Transverse colon (tissue), 4 donors: Measurements from ENCODE around the gene ARL5B. TPM values are rescaled to one million over a fixed set of nuclear protein-coding genes. Genes with fewer than 3 reads are reported as not detected.
A peak's percentile ranks its signal among the peaks of the same experiment; 100 is the strongest.

ENCODE experiments used
- DNase-seq: peaks from one replicate; pipeline ENCODE4 v3.0.0-alpha.2; 2019
- H3K27ac ChIP-seq, 4 donors: fragments of 200-600 bp; sonication (generic); 2 replicates each; pipeline ENCODE4 v1.5.1; 2016 to 2018; ENCODE audit warnings: inconsistent platforms in 4 of 4
- H3K27me3 ChIP-seq: fragments of 200-600 bp; sonication (generic); 2 replicates; pipeline ENCODE4 v1.5.1; 2017; ENCODE audit warnings: inconsistent platforms
- H3K36me3 ChIP-seq, 4 donors: fragments of 200-600 bp; sonication (generic); 2 replicates each; pipeline ENCODE4 v1.5.1; 2017 to 2019; ENCODE audit warnings: inconsistent platforms in 4 of 4
- H3K4me1 ChIP-seq, 4 donors: fragments of 200-600 bp; sonication (generic); 2 replicates each; pipeline ENCODE4 v1.5.1; 2017 to 2020; ENCODE audit warnings: inconsistent platforms in 4 of 4
- H3K4me3 ChIP-seq, 4 donors: fragments of 200-600 bp; sonication (generic); 1 replicate in 1 of 4; 2 replicates in 3 of 4; pipeline versions ENCODE4 v1.5.1 to v1.6.1; 2017 to 2019; ENCODE audit warnings: inconsistent platforms in 4 of 4
- H3K9me3 ChIP-seq, 2 donors: fragments of 200-600 bp; sonication (generic); 2 replicates each; pipeline ENCODE4 v1.5.1; 2017 to 2019; ENCODE audit warnings: inconsistent platforms in 2 of 2
- EP300 ChIP-seq: sonication (generic); formaldehyde crosslinking; IDR thresholded peaks from one replicate; pipeline ENCODE4 v1.6.1; 2017; ENCODE audit warnings: antibody characterized with exemption, low read depth
- POLR2A ChIP-seq: fragments of 450-650 bp; IDR thresholded peaks from one replicate; pipeline ENCODE4 v1.6.1; 2016; ENCODE audit warnings: antibody characterized with exemption, mild to moderate bottlenecking, moderate library complexity
- POLR2AphosphoS5 ChIP-seq, 3 donors: sonication (generic); formaldehyde crosslinking; IDR thresholded peaks; one replicate each; pipeline ENCODE4 v1.6.1; 2016; ENCODE audit warnings: antibody characterized with exemption in 3 of 3
- WGBS, 2 donors: methylation state at CpG; one replicate each; pipeline ENCODE4 v1.1.5; 2018; ENCODE audit warnings: low coverage in 1 of 2; 5-methylcytosine and 5-hydroxymethylcytosine counted together
- in situ Hi-C, 4 donors: fragments of 200-750 bp; cut with MboI; loops; one replicate each; pipeline versions ENCODE4 v1.15.0 to v1.15.1; 2017; ENCODE audit warnings: low sequenced_read_pairs in 3 of 4, low pct_ligation_motif_present in 1 of 4, low pct_unique_long_range_greater_than_20kb in 1 of 4
- intact Hi-C: fragments of 100-400 bp; cut with DNase I; formaldehyde crosslinking; loops from one replicate; pipeline ENCODE4 v1.15.1; 2023; ENCODE audit warnings: low total_unique reads
- total RNA-seq, 4 donors: library from RNA; depleted of rRNA; stranded (reverse); fragments of >200 nt; gene quantifications; one replicate each; pipeline ENCODE4 v1.1.0, GENCODE V29; 2016
- TF ChIP-seq, protein P1 (sequence below), 5 experiments: fragments of 200-600 bp in 3 of 5; fragments of 450-650 bp in 2 of 5; sonication (generic) in 3 of 5; IDR thresholded peaks; 1 replicate in 2 of 5; 2 replicates in 3 of 5; pipeline ENCODE4 v1.5.1; 2016 to 2017; ENCODE audit warnings: antibody characterized with exemption in 5 of 5, inconsistent platforms in 3 of 5, mild to moderate bottlenecking in 2 of 5, moderate library complexity in 1 of 5

The ARL5B gene
- total RNA-seq, 4 donors from 2014 or later: 15.8 to 24.1 (median 18.7) TPM

DNA sequence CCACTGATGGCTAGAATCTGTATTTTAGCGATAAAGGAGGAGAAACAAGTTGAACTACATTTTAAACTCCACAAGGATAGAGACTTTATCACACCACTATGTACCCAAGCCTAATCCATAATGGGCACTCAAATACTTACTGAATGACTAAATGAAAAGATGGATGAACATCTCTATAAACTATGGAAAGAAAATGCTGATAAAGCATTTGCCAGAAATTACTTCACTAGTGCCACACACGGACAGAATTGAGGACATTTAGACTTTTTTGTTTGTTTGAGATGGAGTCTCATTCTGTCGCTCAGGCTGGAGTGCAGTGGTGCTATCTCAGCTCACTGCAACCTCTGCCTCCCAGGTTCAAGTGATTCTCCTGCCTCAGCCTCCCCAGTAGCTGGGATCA, 6.1 kb upstream of the ARL5B start:
- in situ Hi-C loops (no loop called here), intact Hi-C loops (no loop called here)
- Histone ChIP-seq H3K9me3 (no peaks in the 10 kb centered on the region), H3K27me3 (no peaks in the 10 kb centered on the region), H3K27ac (no peak overlapping the region), H3K4me1 (peaks cover 7 to 35% (median 14%) of the 10 kb centered on the region in 4 donors), H3K4me3 (no peak overlapping the region), H3K36me3 (no peaks in the 10 kb centered on the region)
- TF ChIP-seq EP300: no peak
- TF ChIP-seq POLR2AphosphoS5 (IDR thresholded peaks at IDR 0.05): no peak
- TF ChIP-seq, protein P1, sequence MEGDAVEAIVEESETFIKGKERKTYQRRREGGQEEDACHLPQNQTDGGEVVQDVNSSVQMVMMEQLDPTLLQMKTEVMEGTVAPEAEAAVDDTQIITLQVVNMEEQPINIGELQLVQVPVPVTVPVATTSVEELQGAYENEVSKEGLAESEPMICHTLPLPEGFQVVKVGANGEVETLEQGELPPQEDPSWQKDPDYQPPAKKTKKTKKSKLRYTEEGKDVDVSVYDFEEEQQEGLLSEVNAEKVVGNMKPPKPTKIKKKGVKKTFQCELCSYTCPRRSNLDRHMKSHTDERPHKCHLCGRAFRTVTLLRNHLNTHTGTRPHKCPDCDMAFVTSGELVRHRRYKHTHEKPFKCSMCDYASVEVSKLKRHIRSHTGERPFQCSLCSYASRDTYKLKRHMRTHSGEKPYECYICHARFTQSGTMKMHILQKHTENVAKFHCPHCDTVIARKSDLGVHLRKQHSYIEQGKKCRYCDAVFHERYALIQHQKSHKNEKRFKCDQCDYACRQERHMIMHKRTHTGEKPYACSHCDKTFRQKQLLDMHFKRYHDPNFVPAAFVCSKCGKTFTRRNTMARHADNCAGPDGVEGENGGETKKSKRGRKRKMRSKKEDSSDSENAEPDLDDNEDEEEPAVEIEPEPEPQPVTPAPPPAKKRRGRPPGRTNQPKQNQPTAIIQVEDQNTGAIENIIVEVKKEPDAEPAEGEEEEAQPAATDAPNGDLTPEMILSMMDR (IDR thresholded peaks at IDR 0.05): no peak
- TF ChIP-seq POLR2A: no peak
- WGBS, 2 donors: 83 to 95% methylated on average over 2 to 3 of the region's 3 CpGs
- DNase-seq: no peak

DNA sequence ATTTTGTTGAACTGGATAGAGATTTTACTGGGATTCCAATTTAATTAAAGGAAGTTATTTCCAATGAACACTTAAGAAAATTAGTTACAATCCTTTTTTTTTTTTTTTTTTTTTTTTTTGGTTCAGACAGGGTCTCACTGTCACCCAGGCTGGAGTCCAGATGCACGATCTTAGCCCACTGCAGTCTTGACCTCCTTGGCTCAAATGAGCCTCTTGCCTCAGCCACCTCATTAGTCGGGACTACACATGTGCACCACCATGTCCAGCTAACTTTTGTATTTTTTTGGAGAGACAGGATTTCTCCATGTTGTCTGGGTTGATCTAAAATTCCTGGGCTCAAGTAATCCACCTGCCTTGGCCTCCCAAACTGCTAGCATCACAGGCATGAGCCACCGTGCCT, 2.5 kb upstream of the ARL5B start:
- intact Hi-C loops (no loop called here), in situ Hi-C loops (no loop called here)
- WGBS, 2 donors: 85 to 100% methylated on average over 1 to 3 of the region's 3 CpGs
- DNase-seq: no peak
- Histone ChIP-seq H3K4me1 (peaks cover 11 to 33% (median 14%) of the 10 kb centered on the region in 4 donors), H3K9me3 (no peaks in the 10 kb centered on the region), H3K27ac (no peak overlapping the region), H3K4me3 (no peak overlapping the region), H3K36me3 (no peaks in the 10 kb centered on the region), H3K27me3 (no peaks in the 10 kb centered on the region)
- TF ChIP-seq POLR2AphosphoS5 (IDR thresholded peaks at IDR 0.05) (no peak), EP300 (no peak), POLR2A (no peak)
- TF ChIP-seq, protein P1 (IDR thresholded peaks at IDR 0.05): no peak

DNA sequence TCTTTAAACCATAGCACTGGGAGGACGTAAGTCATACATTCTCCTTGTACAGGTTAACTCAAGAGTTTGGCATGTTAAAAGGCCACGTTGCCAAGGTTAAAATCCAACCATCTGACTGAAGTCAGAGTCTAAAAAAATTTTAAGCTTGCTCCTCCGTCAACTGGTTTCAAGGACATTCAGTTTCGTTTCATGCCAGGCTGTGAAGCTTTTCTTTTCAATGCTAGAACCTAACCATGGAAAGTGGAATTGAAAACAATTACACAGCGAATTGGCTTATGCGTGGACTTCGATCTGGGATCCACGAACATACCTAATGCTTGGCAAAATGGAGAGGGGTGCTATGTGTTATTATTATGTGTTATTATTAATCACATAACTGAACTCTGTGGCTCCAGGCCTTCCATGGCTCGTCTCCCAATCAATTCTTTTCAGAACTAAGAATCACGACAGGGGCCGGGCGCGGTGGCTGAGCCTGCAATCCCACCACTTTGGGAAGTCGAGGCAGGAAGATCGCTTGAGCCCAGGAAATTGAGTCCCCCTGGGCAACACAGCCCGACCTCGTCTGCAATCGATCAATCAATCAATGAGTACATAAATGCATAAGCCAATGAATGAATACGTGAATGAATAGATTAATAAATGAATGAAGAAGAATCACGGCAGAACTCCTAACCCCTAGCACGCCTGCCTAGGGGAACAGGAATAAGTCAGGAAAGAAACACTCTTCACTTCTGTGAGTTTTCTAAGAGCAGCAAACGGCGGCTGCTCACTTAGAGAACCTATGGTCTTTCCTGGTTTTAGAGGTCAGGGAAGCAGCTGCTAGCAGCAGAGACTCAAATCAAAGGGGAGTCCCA, 733 bp upstream of the ARL5B start:
- Histone ChIP-seq H3K27me3 (no peaks in the 10 kb centered on the region), H3K36me3 (no peaks in the 10 kb centered on the region), H3K4me3 (peak overlapping the region; percentile 27 to 99 (median 88)), H3K9me3 (no peaks in the 10 kb centered on the region), H3K27ac (peak overlapping the region; percentile 93 to 99 (median 98)), H3K4me1 (peaks cover 12 to 43% (median 16%) of the 10 kb centered on the region in 4 donors)
- 5 to 9% methylated on average over 4 to 23 of the region's 23 CpGs for WGBS, 2 donors
- DNase-seq: peak; percentile 19
- TF ChIP-seq POLR2AphosphoS5 (IDR thresholded peaks at IDR 0.05) (peak in 2 of 3 donors; percentile 43 to 59), EP300 (no peak), POLR2A (no peak)
- TF ChIP-seq, protein P1 (IDR thresholded peaks at IDR 0.05): no peak
- intact Hi-C loops: no loop called here
- in situ Hi-C loops: no loop called here

DNA sequence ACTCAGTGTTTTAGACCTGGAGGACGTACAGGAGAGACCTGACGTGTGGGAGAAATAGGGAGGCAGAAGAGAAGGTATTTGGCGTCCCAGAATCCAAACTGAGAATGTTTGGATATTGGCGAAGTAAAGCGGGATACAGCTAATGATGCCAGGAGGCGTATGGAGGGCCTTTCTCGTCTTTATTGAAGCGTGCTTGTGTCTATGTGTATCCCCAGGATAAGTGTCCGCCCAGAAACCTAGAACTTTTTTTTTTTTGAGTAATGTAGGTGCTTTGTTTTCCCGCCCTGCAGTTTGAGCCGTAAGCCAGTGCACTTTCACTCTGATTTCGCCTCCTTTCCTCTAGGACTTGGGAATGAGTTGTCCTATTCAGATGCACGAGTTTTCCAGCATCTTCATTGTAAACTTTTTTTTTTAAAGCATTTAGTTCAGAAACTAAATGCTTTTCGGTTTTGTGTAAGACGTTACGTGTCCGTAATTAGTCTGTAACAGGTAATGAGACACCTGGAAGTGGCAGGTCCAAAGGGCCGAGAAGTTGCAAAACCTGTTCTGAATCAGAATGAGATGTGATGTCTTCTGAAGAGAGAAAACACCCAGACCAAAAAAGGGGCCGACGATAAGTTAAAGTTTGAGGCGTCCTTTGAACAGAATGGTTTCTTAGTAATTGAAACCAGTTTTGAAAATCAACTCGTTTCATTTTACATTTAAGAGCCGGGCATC, 746 bp downstream of the ARL5B start:
- Histone ChIP-seq H3K4me1 (peaks cover 12 to 43% (median 16%) of the 10 kb centered on the region in 4 donors), H3K27me3 (no peaks in the 10 kb centered on the region), H3K4me3 (peak overlapping the region; percentile 83 to 99 (median 90)), H3K27ac (peak overlapping the region; percentile 93 to 99 (median 98)), H3K36me3 (no peaks in the 10 kb centered on the region), H3K9me3 (no peaks in the 10 kb centered on the region)
- TF ChIP-seq POLR2AphosphoS5 (IDR thresholded peaks at IDR 0.05) (peak in 2 of 3 donors; percentile 66 to 83), POLR2A (peak; percentile 42)
- TF ChIP-seq, protein P1 (IDR thresholded peaks at IDR 0.05): no peak
- DNase-seq: peak; percentile 76
- intact Hi-C loops (no loop called here), in situ Hi-C loops (no loop called here)
- 0 to 3% methylated on average over 13 to 23 of the region's 23 CpGs for WGBS, 2 donors
